NCI-H1436 treated with DMSO at 0.1 percent for 48 hours (cell line): ENCODE results near the gene GAK.
"Not testable (repeated sequence)": the region's sequence is repeated elsewhere in the genome, so short reads cannot be mapped to it uniquely, and the experiment has no call there.

Experiments used
- DNase-seq: peaks from one replicate; lab custom pipeline; 2025; lab: John Stamatoyannopoulos, UW

The GAK gene

GRCh38 chr4:931960-932712 is at the start of gene GAK, which contains the start of gene TMEM175:
Gene GAK, minus strand, starts transcription at chr4:932316. Its CDS starts 129 bp downstream, at chr4:932187.
Gene TMEM175, plus strand, starts transcription at chr4:932460. Its CDS starts 15,280 bp downstream, at chr4:947740.
- DNase-seq: peak; percentile 73

- no peak for DNase-seq
Observed at GRCh38 chr4:978957-979701, 47.0 kb upstream of the GAK start.

- DNase-seq: not testable (repeated sequence)
Observed at GRCh38 chr4:976016-976415, 43.9 kb upstream of the GAK start.

GRCh38 chr4:974668-975067 is 42.6 kb upstream of the GAK start:
- DNase-seq: no peak

GRCh38 chr4:973431-974397 is 41.6 kb upstream of the GAK start, which contains the start of gene DGKQ:
Gene DGKQ, minus strand, starts transcription at chr4:973569. Its CDS starts 87 bp downstream, at chr4:973482.
- no peak for DNase-seq

GRCh38 chr4:972651-973424 is 40.7 kb upstream of the GAK start:
- DNase-seq: no peak

- DNase-seq: no peak
Observed at GRCh38 chr4:971666-972500, 39.8 kb upstream of the GAK start.

GRCh38 chr4:970854-971520 is 38.9 kb upstream of the GAK start:
- DNase-seq: no peak

- DNase-seq: no peak
Observed at GRCh38 chr4:970046-970745, 38.1 kb upstream of the GAK start.

- no peak for DNase-seq
Observed at GRCh38 chr4:968621-969394, 36.7 kb upstream of the GAK start.

GRCh38 chr4:968221-968620 is 36.1 kb upstream of the GAK start:
- no peak for DNase-seq

- DNase-seq: no peak
Observed at GRCh38 chr4:967113-968104, 35.3 kb upstream of the GAK start.

GRCh38 chr4:966266-967112 is 34.4 kb upstream of the GAK start:
- DNase-seq: no peak

- no peak for DNase-seq
Observed at GRCh38 chr4:965766-966134, 33.6 kb upstream of the GAK start.

GRCh38 chr4:965048-965765 is 33.1 kb upstream of the GAK start:
- DNase-seq: no peak
